KMS-11 (cell line): ENCODE measurements around the gene ARID1B.

Experiments used
- H2AFZ ChIP-seq: fragments of 200-600 bp; sonication (generic); 2 replicates; pipeline ENCODE4 v1.6.1; 2016; ENCODE audit warnings: antibody characterized with exemption, mixed run types, low read depth
- H3K27ac ChIP-seq: fragments of 200-600 bp; sonication (generic); 2 replicates; pipeline ENCODE4 v1.6.1; 2016; ENCODE audit warnings: mild to moderate bottlenecking, mixed run types
- H3K27me3 ChIP-seq: fragments of 200-600 bp; sonication (generic); 2 replicates; pipeline ENCODE4 v1.6.1; 2017; ENCODE audit warnings: mild to moderate bottlenecking, low read depth, mixed run types, moderate library complexity; ENCODE audit not compliant: insufficient read depth
- H3K36me3 ChIP-seq: fragments of 200-600 bp; sonication (generic); 2 replicates; pipeline ENCODE4 v1.6.1; 2017; ENCODE audit warnings: mild to moderate bottlenecking, mixed run types; ENCODE audit not compliant: insufficient read depth
- H3K4me1 ChIP-seq: fragments of 200-600 bp; sonication (generic); 2 replicates; pipeline ENCODE4 v1.6.1; 2016; ENCODE audit warnings: mild to moderate bottlenecking, low read depth, mixed run types; ENCODE audit not compliant: poor library complexity, severe bottlenecking
- H3K4me2 ChIP-seq: fragments of 200-600 bp; sonication (generic); 2 replicates; pipeline ENCODE4 v1.7.0; 2016; ENCODE audit warnings: mild to moderate bottlenecking, mixed run types
- H3K4me3 ChIP-seq: fragments of 200-600 bp; sonication (generic); IDR thresholded peaks from 2 replicates; pipeline ENCODE4 v1.6.1; 2017; ENCODE audit warnings: low read depth, low read length, mixed read lengths; ENCODE audit not compliant: insufficient read depth
- H3K79me2 ChIP-seq: fragments of 200-600 bp; sonication (generic); 2 replicates; pipeline ENCODE4 v1.6.1; 2016; ENCODE audit warnings: low read depth, mixed run types; ENCODE audit not compliant: insufficient read depth
- H3K9ac ChIP-seq: fragments of 200-600 bp; sonication (generic); 2 replicates; pipeline ENCODE4 v1.6.1; 2016; ENCODE audit warnings: mild to moderate bottlenecking, mixed run types
- H4K20me1 ChIP-seq: fragments of 200-600 bp; sonication (generic); 2 replicates; pipeline ENCODE4 v1.6.1; 2016; ENCODE audit warnings: mild to moderate bottlenecking, mixed run types; ENCODE audit not compliant: insufficient read depth
- CTCF ChIP-seq: fragments of 200-600 bp; sonication (generic); conservative IDR thresholded peaks from 2 replicates; pipeline ENCODE4 v1.6.1; 2017; ENCODE audit warnings: low read depth, mild to moderate bottlenecking, antibody characterized with exemption, low read length, moderate library complexity, mixed read lengths

ARID1B gene

GRCh38 chr6:157148391-157149323, 371.5 kb downstream of the ARID1B start:
- TF ChIP-seq CTCF = no peak
- no peak overlapping the region for H3K4me2 ChIP-seq

GRCh38 chr6:157150076-157150475, 372.9 kb downstream of the ARID1B start:
- no peaks in the 10 kb centered on the region for H3K4me1 ChIP-seq
- no peaks in the 10 kb centered on the region for H3K36me3 ChIP-seq
- H3K79me2 ChIP-seq = no peaks in the 10 kb centered on the region
- H4K20me1 ChIP-seq = no peaks in the 10 kb centered on the region
- no peak overlapping the region for H2AFZ ChIP-seq
- no peak overlapping the region for H3K27ac ChIP-seq
- H3K9ac ChIP-seq = no peak overlapping the region
- TF ChIP-seq CTCF = no peak
- no peaks in the 10 kb centered on the region for H3K27me3 ChIP-seq
- no peak overlapping the region for H3K4me3 ChIP-seq
- H3K4me2 ChIP-seq = no peak overlapping the region

More at GRCh38 chr6:157148391-157149323, 371.5 kb downstream of the ARID1B start:
- Histone ChIP-seq H3K36me3 (no peaks in the 10 kb centered on the region), H3K79me2 (no peaks in the 10 kb centered on the region), H2AFZ (no peak overlapping the region), H3K4me1 (no peaks in the 10 kb centered on the region), H3K4me3 (no peak overlapping the region), H4K20me1 (no peaks in the 10 kb centered on the region), H3K27me3 (no peaks in the 10 kb centered on the region), H3K9ac (no peak overlapping the region), H3K27ac (no peak overlapping the region)

GRCh38 chr6:157151029-157151428, 373.9 kb downstream of the ARID1B start:
- Histone ChIP-seq H3K4me3 (no peak overlapping the region), H4K20me1 (no peaks in the 10 kb centered on the region), H3K27ac (no peak overlapping the region), H3K27me3 (no peaks in the 10 kb centered on the region), H3K4me1 (no peaks in the 10 kb centered on the region), H3K9ac (no peak overlapping the region), H3K79me2 (no peaks in the 10 kb centered on the region), H2AFZ (no peak overlapping the region), H3K4me2 (no peak overlapping the region), H3K36me3 (no peaks in the 10 kb centered on the region)
- no peak for TF ChIP-seq CTCF

DNA sequence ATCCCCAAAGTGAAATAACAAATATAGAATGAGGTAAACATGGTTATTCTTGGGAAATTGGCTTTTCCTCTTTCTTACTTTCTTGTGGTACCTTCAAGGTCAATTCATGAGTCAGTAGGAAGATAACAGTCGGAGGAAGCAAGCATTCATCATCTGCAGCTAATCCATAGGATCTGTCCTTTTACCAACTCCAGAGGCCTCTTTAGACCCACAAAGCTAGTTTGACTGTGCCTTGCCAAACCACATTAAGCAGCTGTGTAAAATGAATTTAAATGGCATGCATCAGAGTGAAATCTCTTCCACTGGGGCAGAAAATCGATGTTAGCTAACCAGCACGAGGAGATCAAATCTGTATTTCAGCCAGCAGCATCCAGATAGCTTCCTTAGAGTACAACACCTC, 374.8 kb downstream of the ARID1B start:
- Histone ChIP-seq H3K4me1 (no peaks in the 10 kb centered on the region), H3K4me3 (no peak overlapping the region), H3K27me3 (no peaks in the 10 kb centered on the region), H3K4me2 (no peak overlapping the region), H2AFZ (no peak overlapping the region), H3K9ac (no peak overlapping the region), H3K27ac (no peak overlapping the region), H4K20me1 (no peaks in the 10 kb centered on the region), H3K79me2 (no peaks in the 10 kb centered on the region), H3K36me3 (no peaks in the 10 kb centered on the region)
- no peak for TF ChIP-seq CTCF
